SU-DHL-6 (cell line): ENCODE results near the gene EMX1.
A peak's percentile ranks its signal among the peaks of the same experiment; 100 is the strongest.

Experiments used
- H2AFZ ChIP-seq: fragments of 200-600 bp; sonication (generic); 2 replicates; pipeline ENCODE4 v1.6.1; 2014; ENCODE audit warnings: low read depth, mild to moderate bottlenecking, moderate library complexity, mixed read lengths, antibody characterized with exemption, low read length; ENCODE audit not compliant: severe bottlenecking
- H3F3A ChIP-seq: fragments of 200-600 bp; shearing (Covaris generic); 2 replicates; pipeline ENCODE4 v1.6.0; 2016; ENCODE audit warnings: antibody characterized with exemption, mild to moderate bottlenecking; ENCODE audit not compliant: insufficient read depth
- H3K27ac ChIP-seq: fragments of 200-600 bp; sonication (generic); 2 replicates; pipeline ENCODE4 v1.5.1; 2016; ENCODE audit warnings: low read depth, mild to moderate bottlenecking, low read length, moderate library complexity, mixed read lengths
- H3K27me3 ChIP-seq: fragments of 200-600 bp; sonication (generic), shearing (Covaris generic); 2 replicates; pipeline ENCODE4 v1.6.0; 2014; ENCODE audit warnings: mild to moderate bottlenecking, low read length
- H3K36me3 ChIP-seq: fragments of 200-600 bp; sonication (generic); 2 replicates; pipeline ENCODE4 v1.6.1; 2014; ENCODE audit warnings: mild to moderate bottlenecking, low read length, mixed read lengths
- H3K4me2 ChIP-seq: fragments of 300-600, 200-600 bp; shearing (Covaris generic), sonication (generic); 2 replicates; pipeline ENCODE4 v1.6.0; 2014; ENCODE audit warnings: low read length, low read depth, mild to moderate bottlenecking; ENCODE audit not compliant: poor library complexity, severe bottlenecking
- H3K4me3 ChIP-seq: fragments of 200-600 bp; sonication (generic); 2 replicates; pipeline ENCODE4 v1.5.1; 2014; ENCODE audit warnings: antibody characterized with exemption, low read length, mild to moderate bottlenecking, mixed read lengths; ENCODE audit not compliant: insufficient read depth, poor library complexity, severe bottlenecking
- H3K79me2 ChIP-seq: fragments of 200-600 bp; sonication (generic); 2 replicates; pipeline ENCODE4 v1.6.1; 2014; ENCODE audit warnings: mild to moderate bottlenecking, low read length, moderate library complexity; ENCODE audit not compliant: insufficient read depth
- H3K9ac ChIP-seq: fragments of 200-600 bp; sonication (generic); 2 replicates; pipeline ENCODE4 v1.7.0; 2014; ENCODE audit warnings: mild to moderate bottlenecking, low read length
- H3K9me2 ChIP-seq: fragments of 200-600 bp; sonication (generic); replicated peaks from 2 replicates; pipeline ENCODE4 v1.6.1; 2014; ENCODE audit warnings: low read length; ENCODE audit not compliant: insufficient read depth
- H3K9me3 ChIP-seq: fragments of 200-600 bp; sonication (generic); 2 replicates; pipeline ENCODE4 v1.6.1; 2014; ENCODE audit warnings: low read length, mixed read lengths; ENCODE audit not compliant: insufficient read depth
- H4K20me1 ChIP-seq: fragments of 200-600 bp; sonication (generic); 2 replicates; pipeline ENCODE4 v1.6.1; 2014; ENCODE audit warnings: low read depth, mild to moderate bottlenecking, antibody characterized with exemption, low read length, moderate library complexity, mixed read lengths
- CTCF ChIP-seq: fragments of 200-600 bp; sonication (generic); IDR thresholded peaks from one replicate; pipeline ENCODE4 v1.5.1; 2017; ENCODE audit warnings: antibody characterized with exemption, mild to moderate bottlenecking, low read length, moderate library complexity; ENCODE audit not compliant: insufficient read depth, poor library complexity, severe bottlenecking
- EZH2phosphoT487 ChIP-seq: fragments of 200-600 bp; sonication (generic), shearing (Covaris generic); conservative IDR thresholded peaks from 2 replicates; pipeline ENCODE4 v1.6.1; 2018; ENCODE audit warnings: mild to moderate bottlenecking, antibody characterized with exemption, low read length, moderate library complexity, mixed read lengths

Gene EMX1

GRCh38 chr2:72883356-72883962 is 33.9 kb upstream of the EMX1 start:
- no peaks in the 10 kb centered on the region for H3K36me3 ChIP-seq
- no peaks in the 10 kb centered on the region for H3K27me3 ChIP-seq
- no peaks in the 10 kb centered on the region for H3F3A ChIP-seq
- no peak overlapping the region for H3K4me3 ChIP-seq
- H2AFZ ChIP-seq, result no peak overlapping the region
- H3K9me3 ChIP-seq, result no peaks in the 10 kb centered on the region
- no peaks in the 10 kb centered on the region for H3K79me2 ChIP-seq
- no peak overlapping the region for H3K9ac ChIP-seq
- TF ChIP-seq EZH2phosphoT487 (no peak), CTCF (no peak)
- no peak overlapping the region for H3K27ac ChIP-seq
- no peaks in the 10 kb centered on the region for H4K20me1 ChIP-seq
- H3K9me2 ChIP-seq, result no peaks in the 10 kb centered on the region
- H3K4me2 ChIP-seq, result no peak overlapping the region

GRCh38 chr2:72886505-72887031 is 30.8 kb upstream of the EMX1 start:
- Histone ChIP-seq H2AFZ (no peak overlapping the region), H3K79me2 (no peaks in the 10 kb centered on the region), H3K4me2 (no peak overlapping the region), H3K4me3 (no peak overlapping the region), H3K9ac (no peak overlapping the region), H3K27me3 (no peaks in the 10 kb centered on the region), H3K9me2 (no peaks in the 10 kb centered on the region), H4K20me1 (no peaks in the 10 kb centered on the region), H3K36me3 (no peaks in the 10 kb centered on the region), H3K9me3 (no peaks in the 10 kb centered on the region), H3F3A (no peaks in the 10 kb centered on the region), H3K27ac (no peak overlapping the region)
- TF ChIP-seq CTCF, result no peak
- no peak for TF ChIP-seq EZH2phosphoT487

- Histone ChIP-seq H2AFZ (peak within 1 kb of the TSS; percentile 72), H3K36me3 (no peaks in the 10 kb centered on the region), H3K9ac (peak within 1 kb of the TSS; percentile 47), H3K27ac (no peak within 1 kb of the TSS), H4K20me1 (no peaks in the 10 kb centered on the region), H3F3A (no peaks in the 10 kb centered on the region), H3K4me3 (peak within 1 kb of the TSS; percentile 48), H3K4me2 (peak within 1 kb of the TSS; percentile 56), H3K79me2 (no peaks in the 10 kb centered on the region), H3K9me2 (no peaks in the 10 kb centered on the region), H3K9me3 (no peaks in the 10 kb centered on the region), H3K27me3 (no peaks in the 10 kb centered on the region)
- TF ChIP-seq CTCF (no peak), EZH2phosphoT487 (no peak)
Observed at GRCh38 chr2:72887032-72887739, 30.1 kb upstream of the EMX1 start, which contains the start of gene SPR. TSS of gene SPR (plus strand) at chr2:72887408. CDS start at chr2:72887433, 25 bp downstream.
